ENCODE data around the gene BMPER. TPM values are rescaled to one million over a fixed set of nuclear protein-coding genes. Genes with fewer than 3 reads are reported as not detected.

The BMPER gene
- polyA plus RNA-seq, 1 donor from 2014 or later: not detected

DNA sequence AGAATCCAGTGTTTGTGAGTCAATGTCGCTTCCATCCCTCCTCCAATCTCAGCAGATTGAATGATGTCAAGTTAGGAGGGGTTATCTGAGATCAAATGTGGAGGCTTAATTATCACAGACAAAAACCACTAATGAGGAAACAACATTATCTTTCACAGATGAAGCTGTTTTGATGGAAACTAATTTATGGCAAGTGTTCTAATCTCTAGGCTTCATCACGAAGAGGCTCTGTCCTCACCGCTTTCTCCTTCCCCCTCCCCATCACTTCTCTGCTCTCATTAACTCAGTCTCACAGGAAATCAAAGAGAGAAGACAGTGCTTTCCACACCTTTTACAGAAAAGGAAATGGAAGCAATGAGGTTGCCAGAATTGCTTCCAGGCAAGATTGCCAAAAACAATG is 283.7 kb downstream of the BMPER start:
- H3K4me3 Mint-ChIP-seq: no peak overlapping the region
- no peaks in the 10 kb centered on the region for H3K27me3 Mint-ChIP-seq
- peaks cover 0 to 2% (median 0%) of the 10 kb centered on the region in 3 donors for H3K9me3 Mint-ChIP-seq
- no peaks in the 10 kb centered on the region for H3K36me3 Mint-ChIP-seq
- no peak overlapping the region for H3K27ac Mint-ChIP-seq
- H3K4me1 Mint-ChIP-seq: no peaks in the 10 kb centered on the region

DNA sequence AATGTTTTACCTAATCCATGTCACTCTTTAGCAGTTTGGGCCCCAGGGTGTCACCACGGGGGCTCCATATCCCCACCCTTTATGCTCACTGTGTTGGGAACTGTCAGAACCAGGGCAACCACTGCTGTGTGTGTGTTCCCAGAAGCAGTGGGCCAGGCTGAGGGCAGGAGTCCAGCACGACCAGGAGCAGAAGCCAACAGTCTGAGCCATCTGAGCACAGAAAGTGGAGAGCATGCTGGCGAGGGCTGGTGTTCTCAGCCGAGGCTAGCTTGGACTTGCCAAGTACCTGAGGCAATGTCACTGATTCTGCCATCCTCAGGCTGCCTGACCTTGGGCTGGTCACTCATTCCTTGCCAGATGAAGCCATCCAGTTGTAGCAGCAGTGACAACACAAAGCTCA is 285.0 kb downstream of the BMPER start:
- H3K4me1 Mint-ChIP-seq: no peaks in the 10 kb centered on the region
- H3K4me3 Mint-ChIP-seq: no peak overlapping the region
- peaks cover 0 to 2% (median 0%) of the 10 kb centered on the region in 3 donors for H3K9me3 Mint-ChIP-seq
- no peak overlapping the region for H3K27ac Mint-ChIP-seq
- H3K36me3 Mint-ChIP-seq: no peaks in the 10 kb centered on the region
- no peaks in the 10 kb centered on the region for H3K27me3 Mint-ChIP-seq

DNA sequence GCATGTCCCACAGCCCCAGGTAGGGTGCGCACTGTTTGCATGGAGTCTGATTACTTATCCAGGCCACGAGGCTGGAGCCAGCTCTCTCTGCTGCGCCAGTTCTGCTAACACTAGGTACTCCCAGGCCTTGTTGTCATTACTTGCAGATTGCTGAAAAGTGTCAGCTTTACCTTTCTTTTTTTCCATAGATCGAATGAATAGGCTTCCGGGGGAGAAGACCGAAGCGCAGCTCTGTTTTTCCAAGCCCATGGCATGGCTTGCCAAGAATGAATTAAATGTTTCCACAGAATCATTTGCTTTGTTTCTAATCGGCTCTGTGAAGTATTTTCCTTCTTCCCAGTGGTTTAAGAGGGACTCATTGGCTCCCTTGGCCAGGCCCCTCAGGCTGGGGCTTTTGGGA is 285.8 kb downstream of the BMPER start:
- H3K27ac Mint-ChIP-seq: no peak overlapping the region
- no peak overlapping the region for H3K4me3 Mint-ChIP-seq
- H3K27me3 Mint-ChIP-seq: no peaks in the 10 kb centered on the region
- no peaks in the 10 kb centered on the region for H3K36me3 Mint-ChIP-seq
- peaks cover 0 to 2% (median 0%) of the 10 kb centered on the region in 3 donors for H3K9me3 Mint-ChIP-seq
- H3K4me1 Mint-ChIP-seq: no peaks in the 10 kb centered on the region

GRCh38 chr7:34191771-34192479 is 286.6 kb downstream of the BMPER start:
- H3K27me3 Mint-ChIP-seq: no peaks in the 10 kb centered on the region
- H3K4me1 Mint-ChIP-seq: no peaks in the 10 kb centered on the region
- no peaks in the 10 kb centered on the region for H3K36me3 Mint-ChIP-seq
- no peak overlapping the region for H3K27ac Mint-ChIP-seq
- H3K9me3 Mint-ChIP-seq: peaks cover 0 to 2% (median 0%) of the 10 kb centered on the region in 3 donors
- H3K4me3 Mint-ChIP-seq: no peak overlapping the region

DNA sequence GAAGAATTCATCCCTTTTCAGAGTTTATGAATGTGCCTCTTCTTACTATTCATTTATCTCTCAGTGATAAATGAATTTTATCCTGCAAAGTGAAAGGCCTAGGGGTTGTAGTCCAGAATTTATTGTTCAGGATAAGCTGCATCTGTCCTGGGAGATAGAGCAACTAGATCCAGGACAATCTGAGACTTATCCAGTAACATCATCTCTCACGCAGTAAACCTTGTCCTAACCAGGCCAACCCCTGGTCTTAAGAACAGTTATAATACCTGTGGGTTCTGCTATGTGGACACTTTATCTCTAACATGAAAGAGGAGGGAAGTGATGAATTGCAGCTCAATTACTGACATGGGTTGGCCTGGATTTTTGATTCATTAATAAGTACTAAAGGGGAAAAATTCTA is 287.6 kb downstream of the BMPER start:
- H3K4me3 Mint-ChIP-seq: no peak overlapping the region
- no peaks in the 10 kb centered on the region for H3K27me3 Mint-ChIP-seq
- H3K9me3 Mint-ChIP-seq: no peaks in the 10 kb centered on the region
- no peak overlapping the region for H3K27ac Mint-ChIP-seq
- no peaks in the 10 kb centered on the region for H3K4me1 Mint-ChIP-seq
- no peaks in the 10 kb centered on the region for H3K36me3 Mint-ChIP-seq

DNA sequence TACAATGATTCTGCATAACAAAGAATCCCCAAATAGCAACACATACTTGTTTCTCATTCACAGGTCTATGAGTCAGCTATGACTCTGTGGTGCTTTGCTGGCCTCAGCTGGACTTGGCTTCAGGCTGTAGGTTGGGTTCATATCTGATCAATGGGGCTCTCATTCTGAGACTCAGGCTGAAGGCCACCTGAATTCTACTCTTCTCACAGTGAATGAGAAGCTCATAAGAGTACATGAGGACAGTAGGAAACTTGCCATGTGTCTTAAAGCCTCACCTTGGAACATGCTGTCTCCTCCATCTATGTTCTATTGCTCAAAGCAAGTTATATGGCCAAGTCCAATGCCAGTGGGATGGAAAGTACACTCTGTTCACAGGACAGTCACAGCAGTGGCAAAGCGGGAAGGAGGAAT is 292.9 kb downstream of the BMPER start:
- Mint-ChIP-seq H3K9me3 (peaks cover 0 to 6% (median 0%) of the 10 kb centered on the region in 3 donors), H3K4me1 (no peaks in the 10 kb centered on the region), H3K4me3 (no peak overlapping the region), H3K36me3 (no peaks in the 10 kb centered on the region), H3K27ac (no peak overlapping the region), H3K27me3 (no peaks in the 10 kb centered on the region)
